Medulla oblongata (tissue), 1 donor: ENCODE results near the gene OAS2.
A peak's percentile ranks its signal among the peaks of the same experiment; 100 is the strongest.

Source experiments
- DNase-seq: peaks from one replicate; pipeline ENCODE4 v3.0.0-alpha.2; 2015; ENCODE audit errors: extremely low spot score

Gene OAS2

GRCh38 chr12:113016796-113017195 is 38.5 kb downstream of the OAS2 start:
- DNase-seq = no peak

DNA sequence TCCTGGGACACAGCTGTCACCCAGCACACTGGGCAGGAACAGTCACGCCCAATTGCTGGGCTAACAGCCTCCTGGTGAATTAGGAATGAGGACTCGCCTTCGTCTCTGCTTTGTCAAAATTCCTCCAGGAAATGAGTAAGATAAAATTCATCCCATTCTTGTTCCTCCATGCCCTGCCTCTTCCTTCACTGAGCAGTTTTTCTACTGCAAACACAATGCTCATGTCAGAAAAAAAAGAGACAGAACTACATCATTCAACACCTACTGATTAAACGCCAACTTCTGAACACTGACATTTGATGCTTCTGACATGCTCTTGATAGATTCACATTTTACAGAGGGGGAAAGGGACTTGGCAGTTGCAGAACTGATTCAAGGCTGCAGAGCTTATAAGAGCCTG is 40.7 kb downstream of the OAS2 start:
- no peak for DNase-seq

DNA sequence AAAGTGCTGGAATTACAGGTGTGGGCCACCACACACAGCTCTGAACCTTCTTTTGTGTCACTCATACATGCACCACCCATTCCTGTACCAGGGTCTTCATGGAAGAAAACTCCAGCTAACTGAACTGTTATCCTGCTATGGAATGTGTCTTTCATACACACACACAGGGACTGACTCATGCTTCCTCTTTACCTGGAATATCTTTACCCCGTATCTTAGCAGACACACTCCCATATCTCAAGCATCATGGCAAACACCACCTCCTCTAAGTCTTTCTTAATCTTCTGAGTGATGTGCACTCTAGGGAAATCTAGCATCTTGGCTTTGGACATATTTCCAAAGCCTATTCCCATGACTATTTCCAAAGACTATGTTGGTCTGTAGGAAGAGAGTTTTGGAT is 43.2 kb downstream of the OAS2 start:
- DNase-seq = no peak

DNA sequence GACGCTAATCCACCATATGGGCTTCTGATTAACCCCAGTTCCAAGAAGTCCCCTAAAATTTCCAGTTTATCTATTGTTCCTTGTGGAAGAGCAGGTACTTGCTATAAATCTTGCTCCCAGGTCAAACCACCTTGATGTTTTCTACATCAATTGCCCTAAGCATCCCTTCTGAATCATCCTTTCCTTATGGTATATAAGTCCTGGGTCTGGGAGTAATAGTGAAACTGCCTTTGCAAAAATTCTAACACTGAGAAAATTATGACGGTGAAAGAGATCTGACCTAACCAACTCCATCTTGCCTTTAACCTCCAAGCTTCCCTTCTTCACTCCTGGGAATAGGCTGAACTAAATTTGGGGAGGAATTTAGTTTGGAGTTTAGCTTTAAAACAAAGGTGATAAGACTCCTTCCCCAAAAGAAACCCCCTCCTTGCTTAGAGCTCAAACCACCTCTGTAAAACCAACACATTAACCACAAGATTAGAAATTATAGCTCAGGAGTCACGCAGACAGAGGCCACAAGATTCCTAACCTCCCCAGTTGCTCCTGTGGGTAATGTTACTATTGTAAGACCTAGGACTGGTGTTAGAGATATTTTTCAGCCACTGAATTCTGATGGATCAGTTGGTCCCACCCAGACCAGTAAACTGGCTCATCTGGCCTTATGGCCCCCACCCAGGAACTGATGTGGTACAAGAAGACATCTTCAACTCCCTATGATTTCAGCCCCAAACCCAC is 44.4 kb downstream of the OAS2 start:
- no peak for DNase-seq

DNA sequence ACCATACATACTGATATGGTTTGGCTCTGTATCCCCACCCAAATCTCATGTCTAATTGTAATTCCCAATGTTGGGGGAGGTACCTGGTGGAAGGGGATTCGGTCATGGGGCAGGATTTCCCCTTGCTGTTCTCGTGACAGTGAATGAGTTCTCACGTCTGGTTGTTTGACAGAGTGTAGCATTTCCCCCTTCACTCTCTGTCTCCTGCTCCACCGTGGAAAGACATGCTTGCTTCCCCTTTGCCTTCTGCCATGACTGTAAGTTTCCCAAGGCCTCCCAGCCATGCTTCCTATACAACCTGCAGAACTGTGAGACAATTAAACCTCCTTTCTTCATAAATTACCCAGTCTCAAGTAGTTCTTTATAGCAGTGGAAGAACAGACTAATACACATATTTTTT is 49.4 kb downstream of the OAS2 start:
- no peak for DNase-seq

GRCh38 chr12:113030875-113031525 is 52.7 kb downstream of the OAS2 start:
- peak; percentile 80 for DNase-seq

GRCh38 chr12:113039911-113040445 is 61.7 kb downstream of the OAS2 start:
- DNase-seq = no peak

DNA sequence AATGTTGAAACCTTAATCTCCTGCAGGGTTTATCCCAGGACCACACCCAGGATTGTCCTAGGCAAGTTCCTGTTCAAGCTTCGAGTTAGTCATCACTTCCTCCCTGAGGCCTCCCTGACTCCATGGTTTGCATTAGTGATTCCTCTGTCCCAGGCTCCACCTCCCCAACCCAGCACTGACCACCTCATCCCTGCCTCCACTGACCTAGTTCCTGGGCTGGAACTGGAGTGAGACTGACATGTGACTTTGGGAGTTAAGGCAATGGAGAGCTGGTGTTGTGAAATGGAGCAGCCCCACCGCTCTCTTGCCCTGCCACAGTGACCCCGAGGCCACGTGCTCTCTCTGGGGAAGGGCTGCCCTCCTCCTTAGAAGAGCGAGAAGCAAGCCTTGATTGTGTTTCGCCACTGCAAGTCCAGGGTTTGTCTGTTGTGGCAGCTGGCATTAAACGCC is 62.4 kb downstream of the OAS2 start:
- DNase-seq = no peak

GRCh38 chr12:113041560-113041959 is 63.2 kb downstream of the OAS2 start:
- no peak for DNase-seq

- DNase-seq = no peak
These were observed 64.9 kb downstream of the OAS2 start for GRCh38 chr12:113043240-113043639.

DNA sequence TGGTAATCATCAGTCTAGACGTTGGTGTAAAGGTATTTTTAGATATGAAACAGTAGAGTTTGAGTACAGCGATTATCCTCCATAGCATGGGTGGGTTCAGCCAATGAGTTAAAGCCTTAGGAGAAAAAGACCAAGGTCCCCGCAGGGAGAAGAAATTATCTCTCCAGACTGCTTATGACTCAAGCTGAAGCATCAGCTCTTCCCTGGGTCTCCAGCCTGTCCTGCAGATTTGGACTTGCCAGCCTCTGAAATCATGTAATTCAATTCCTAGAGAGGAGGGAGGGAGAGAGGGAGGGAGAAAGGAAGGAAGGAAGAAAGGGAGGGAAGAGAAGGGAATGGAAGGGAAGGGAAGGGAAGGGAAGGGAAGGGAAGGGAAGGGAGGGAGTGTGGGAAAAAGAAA is 66.2 kb downstream of the OAS2 start:
- no peak for DNase-seq

- DNase-seq = peak; percentile 80
These were observed 70.4 kb downstream of the OAS2 start for GRCh38 chr12:113048716-113049127.

- no peak for DNase-seq
These were observed 71.8 kb downstream of the OAS2 start for GRCh38 chr12:113049976-113050742.

GRCh38 chr12:113050795-113051194 is 72.5 kb downstream of the OAS2 start:
- no peak for DNase-seq

GRCh38 chr12:113051759-113052158 is 73.4 kb downstream of the OAS2 start:
- no peak for DNase-seq

DNA sequence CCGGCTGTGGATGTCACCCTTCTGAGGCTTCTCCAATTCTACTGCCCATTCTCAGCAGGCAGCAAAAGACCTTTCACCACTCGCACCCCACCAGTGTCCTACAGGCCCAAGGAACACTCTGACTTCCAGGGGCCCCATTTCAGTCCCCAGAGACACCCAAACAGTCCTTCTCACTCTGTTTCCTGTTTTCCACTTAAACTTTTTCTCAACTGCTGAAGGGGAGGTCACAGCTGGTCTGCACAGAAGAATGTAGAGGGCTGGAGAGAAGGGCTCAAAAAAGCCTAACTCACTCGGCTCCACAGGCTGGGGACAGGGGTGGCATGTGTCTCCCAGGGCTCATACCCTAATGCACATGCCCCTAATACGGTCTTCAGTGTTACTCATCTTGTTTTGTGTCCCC is 74.0 kb downstream of the OAS2 start:
- DNase-seq = no peak

GRCh38 chr12:113054948-113055486 is 76.7 kb downstream of the OAS2 start:
- no peak for DNase-seq

DNA sequence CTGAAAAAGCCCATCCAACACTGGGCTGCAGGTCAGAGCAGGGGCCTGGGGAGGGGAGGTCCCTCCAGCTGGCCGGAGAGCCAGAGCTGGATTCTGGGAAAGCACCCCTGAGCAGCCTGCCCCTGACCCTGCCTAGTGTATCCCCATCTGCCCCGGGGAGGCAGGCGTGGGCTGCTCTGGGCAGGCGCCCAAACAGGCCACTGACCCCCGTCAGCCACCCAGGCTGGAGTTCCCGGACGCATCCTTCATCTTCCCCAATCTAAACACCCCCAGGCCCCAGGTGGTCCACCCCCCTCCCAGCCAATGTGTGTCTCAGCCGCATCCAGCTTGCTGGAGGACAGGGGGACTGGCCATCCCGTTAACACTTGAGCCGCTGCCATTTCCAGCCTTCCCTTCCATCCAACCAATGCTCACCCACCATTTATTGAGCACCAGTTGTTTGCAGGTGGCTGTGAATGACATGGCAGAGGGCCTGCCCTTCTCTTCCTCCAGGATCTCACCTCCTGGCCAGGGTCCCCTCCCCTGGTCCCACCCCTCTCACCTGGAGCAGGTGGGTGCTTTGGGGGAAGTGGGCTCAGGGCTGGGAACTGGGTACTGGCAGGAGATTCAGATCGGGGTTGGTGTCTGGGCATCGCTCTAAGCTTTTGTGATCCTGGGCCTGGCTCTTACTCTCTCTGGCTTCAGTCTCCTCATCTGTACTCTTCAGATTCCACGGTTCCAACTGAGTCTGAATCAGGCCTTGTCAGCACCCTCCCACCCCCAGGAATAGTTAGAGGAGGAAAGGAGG is 77.5 kb downstream of the OAS2 start:
- no peak for DNase-seq

DNA sequence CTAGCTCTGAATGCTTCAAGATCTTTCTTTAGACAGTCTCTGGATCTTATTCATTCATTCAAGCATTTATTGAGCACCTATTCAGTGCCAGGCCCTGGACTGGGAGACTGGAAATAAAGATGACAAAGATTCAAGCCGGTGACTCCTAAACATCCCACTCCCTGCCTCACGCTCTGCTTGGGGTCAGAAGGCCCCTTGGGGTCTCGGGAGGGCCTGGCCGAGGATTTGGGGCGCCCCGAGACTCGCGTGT is 78.0 kb downstream of the OAS2 start:
- no peak for DNase-seq

DNA sequence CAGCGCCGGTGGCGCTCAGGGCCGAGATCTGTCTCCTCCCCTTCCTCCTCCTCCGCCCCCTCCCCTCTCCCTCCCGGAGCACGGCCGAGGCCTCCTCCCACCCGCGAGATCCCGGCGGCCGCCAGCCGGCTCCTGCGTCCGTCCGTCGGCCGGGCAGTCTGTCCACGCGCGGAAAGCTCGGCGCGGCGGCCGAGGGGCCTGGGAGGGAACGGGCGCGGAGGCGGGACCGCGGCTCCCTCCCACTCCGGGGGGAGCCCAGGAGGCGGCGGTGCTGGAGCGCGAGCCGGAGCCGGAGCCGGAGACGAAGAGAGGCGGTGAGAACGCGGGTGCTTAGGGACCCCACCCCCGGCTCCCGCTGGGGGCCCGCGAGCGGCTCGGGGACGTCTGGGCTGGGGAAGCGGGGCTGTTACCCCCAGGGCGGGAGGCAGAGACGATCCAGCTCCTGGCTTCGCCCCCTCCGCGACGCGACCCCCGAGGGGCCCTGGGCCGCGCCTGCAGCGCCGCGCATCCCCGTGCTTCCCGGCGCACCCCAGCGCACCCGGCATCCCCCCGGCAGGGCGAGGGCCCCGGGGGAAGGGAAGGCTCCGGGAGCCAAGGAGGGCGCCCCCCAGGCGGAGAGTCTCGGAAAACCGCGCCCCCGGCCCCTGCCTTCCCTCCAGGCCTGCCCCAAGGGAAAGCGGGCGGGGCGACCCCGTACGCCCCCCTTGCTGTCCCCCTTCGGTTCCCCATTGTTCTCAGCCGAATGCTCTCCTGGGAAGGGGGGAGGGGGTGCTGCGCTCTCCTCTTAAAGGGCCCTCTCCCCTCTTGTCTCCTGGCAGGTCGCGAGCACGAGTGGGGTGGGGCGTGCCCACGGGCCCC is 78.5 kb downstream of the OAS2 start, which contains the start of gene DTX1:
DTX1 (plus strand) TSS at position 100 of the 858 bp plus-strand sequence. CDS start 1,463 bp downstream, outside the sequence.
- DNase-seq = no peak
